Suprapubic skin (tissue), 4 donors: ENCODE results near the gene ATE1. TPM values are rescaled to one million over a fixed set of nuclear protein-coding genes. Genes with fewer than 3 reads are reported as not detected.

ENCODE experiments used
- DNase-seq, 2 donors: peaks; one replicate each; pipeline ENCODE4 v3.0.0-alpha.2; 2019; ENCODE audit warnings: low spot score in 2 of 2
- H3K27ac ChIP-seq: fragments of 200-600 bp; sonication (generic); one replicate; pipeline ENCODE4 v1.5.1; 2019
- H3K27me3 ChIP-seq: fragments of 200-600 bp; sonication (generic); one replicate; pipeline ENCODE4 v1.5.1; 2019
- H3K36me3 ChIP-seq: fragments of 200-600 bp; sonication (generic); one replicate; pipeline ENCODE4 v1.5.1; 2019
- H3K4me1 ChIP-seq: fragments of 200-600 bp; sonication (generic); one replicate; pipeline ENCODE4 v1.5.1; 2019
- H3K4me3 ChIP-seq: fragments of 200-600 bp; sonication (generic); one replicate; pipeline ENCODE4 v1.5.1; 2019; ENCODE audit warnings: mild to moderate bottlenecking
- H3K9me3 ChIP-seq: fragments of 200-600 bp; sonication (generic); one replicate; pipeline ENCODE4 v1.5.1; 2019
- EP300 ChIP-seq: sonication (generic); formaldehyde crosslinking; IDR thresholded peaks from one replicate; pipeline ENCODE4 v1.6.1; 2017; ENCODE audit warnings: antibody characterized with exemption
- POLR2A ChIP-seq, 2 donors: fragments of 450-650 bp; IDR thresholded peaks; one replicate each; pipeline ENCODE4 v1.6.1; 2017; ENCODE audit warnings: antibody characterized with exemption in 2 of 2, mild to moderate bottlenecking in 2 of 2, moderate library complexity in 2 of 2
- POLR2AphosphoS5 ChIP-seq, 3 donors: sonication (generic); formaldehyde crosslinking; IDR thresholded peaks; one replicate each; pipeline ENCODE4 v1.6.1; 2017; ENCODE audit warnings: antibody characterized with exemption in 3 of 3
- WGBS: methylation state at CpG from one replicate; pipeline ENCODE4 v1.1.5; 2018; 5-methylcytosine and 5-hydroxymethylcytosine counted together
- total RNA-seq, 4 donors: library from RNA; depleted of rRNA; stranded (reverse); fragments of >200 nt; gene quantifications; one replicate each; pipeline ENCODE4 v1.1.0, GENCODE V29; 2016
- TF ChIP-seq, protein P1 (sequence below), 2 donors: fragments of 200-600 bp in 1 of 2; fragments of 450-650 bp in 1 of 2; sonication (generic) in 1 of 2; IDR thresholded peaks; one replicate each; pipeline ENCODE4 v1.5.1; 2016 to 2019; ENCODE audit warnings: antibody characterized with exemption in 2 of 2, mild to moderate bottlenecking in 1 of 2, moderate library complexity in 1 of 2

ATE1 gene
- total RNA-seq, 4 donors from 2014 or later = 20.3 to 23.2 (median 21.7) TPM

DNA sequence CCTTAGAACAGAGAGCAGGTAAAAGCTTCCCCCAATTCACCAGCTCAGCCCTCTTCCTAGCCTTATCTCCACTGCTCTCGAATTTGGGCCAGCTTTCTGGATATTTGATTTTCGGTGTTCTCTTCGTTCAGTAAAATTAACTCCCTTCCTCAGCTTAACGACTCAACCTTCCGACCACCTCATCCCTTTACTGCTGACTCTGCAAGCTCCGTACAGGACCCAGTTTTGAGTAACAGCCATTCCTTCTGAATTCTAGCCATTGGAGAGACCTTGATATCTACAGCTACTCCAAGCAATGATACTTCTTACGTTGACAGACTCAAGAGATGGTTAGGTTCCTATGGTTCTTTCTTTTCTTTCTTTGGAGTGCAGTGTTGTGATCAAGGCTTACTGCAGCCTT, 65.8 kb downstream of the ATE1 start:
- no peaks in the 10 kb centered on the region for H3K4me1 ChIP-seq
- peaks cover 11% of the 10 kb centered on the region for H3K36me3 ChIP-seq
- H3K9me3 ChIP-seq = no peaks in the 10 kb centered on the region
- WGBS = 96% methylated on average over 7 of the region's 7 CpGs
- no peak for DNase-seq
- H3K27ac ChIP-seq = no peak overlapping the region
- no peaks in the 10 kb centered on the region for H3K27me3 ChIP-seq
- no peak overlapping the region for H3K4me3 ChIP-seq
- TF ChIP-seq EP300 (no peak), POLR2A (IDR thresholded peaks at IDR 0.05) (no peak), POLR2AphosphoS5 (IDR thresholded peaks at IDR 0.05) (no peak)
- TF ChIP-seq, protein P1, sequence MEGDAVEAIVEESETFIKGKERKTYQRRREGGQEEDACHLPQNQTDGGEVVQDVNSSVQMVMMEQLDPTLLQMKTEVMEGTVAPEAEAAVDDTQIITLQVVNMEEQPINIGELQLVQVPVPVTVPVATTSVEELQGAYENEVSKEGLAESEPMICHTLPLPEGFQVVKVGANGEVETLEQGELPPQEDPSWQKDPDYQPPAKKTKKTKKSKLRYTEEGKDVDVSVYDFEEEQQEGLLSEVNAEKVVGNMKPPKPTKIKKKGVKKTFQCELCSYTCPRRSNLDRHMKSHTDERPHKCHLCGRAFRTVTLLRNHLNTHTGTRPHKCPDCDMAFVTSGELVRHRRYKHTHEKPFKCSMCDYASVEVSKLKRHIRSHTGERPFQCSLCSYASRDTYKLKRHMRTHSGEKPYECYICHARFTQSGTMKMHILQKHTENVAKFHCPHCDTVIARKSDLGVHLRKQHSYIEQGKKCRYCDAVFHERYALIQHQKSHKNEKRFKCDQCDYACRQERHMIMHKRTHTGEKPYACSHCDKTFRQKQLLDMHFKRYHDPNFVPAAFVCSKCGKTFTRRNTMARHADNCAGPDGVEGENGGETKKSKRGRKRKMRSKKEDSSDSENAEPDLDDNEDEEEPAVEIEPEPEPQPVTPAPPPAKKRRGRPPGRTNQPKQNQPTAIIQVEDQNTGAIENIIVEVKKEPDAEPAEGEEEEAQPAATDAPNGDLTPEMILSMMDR (IDR thresholded peaks at IDR 0.05) = no peak

DNA sequence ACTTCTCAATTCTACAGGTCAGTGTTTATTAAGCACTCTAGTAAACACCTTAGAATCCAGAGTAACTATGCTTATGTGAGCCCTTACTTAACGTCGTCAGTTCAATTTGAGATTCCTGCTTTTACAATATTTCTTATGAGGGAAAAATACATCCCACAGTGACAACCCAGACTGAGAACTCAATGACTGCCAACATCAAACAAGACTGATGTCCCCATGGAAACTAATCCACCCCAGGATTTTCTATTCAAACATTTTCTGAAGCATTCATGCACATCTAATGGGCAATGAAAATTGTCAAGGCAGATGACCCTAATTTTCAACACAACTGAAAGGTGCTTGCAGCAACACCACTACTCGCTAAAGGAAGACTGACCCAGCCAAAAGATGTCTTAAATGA, 67.0 kb downstream of the ATE1 start:
- H3K36me3 ChIP-seq = peaks cover 12% of the 10 kb centered on the region

DNA sequence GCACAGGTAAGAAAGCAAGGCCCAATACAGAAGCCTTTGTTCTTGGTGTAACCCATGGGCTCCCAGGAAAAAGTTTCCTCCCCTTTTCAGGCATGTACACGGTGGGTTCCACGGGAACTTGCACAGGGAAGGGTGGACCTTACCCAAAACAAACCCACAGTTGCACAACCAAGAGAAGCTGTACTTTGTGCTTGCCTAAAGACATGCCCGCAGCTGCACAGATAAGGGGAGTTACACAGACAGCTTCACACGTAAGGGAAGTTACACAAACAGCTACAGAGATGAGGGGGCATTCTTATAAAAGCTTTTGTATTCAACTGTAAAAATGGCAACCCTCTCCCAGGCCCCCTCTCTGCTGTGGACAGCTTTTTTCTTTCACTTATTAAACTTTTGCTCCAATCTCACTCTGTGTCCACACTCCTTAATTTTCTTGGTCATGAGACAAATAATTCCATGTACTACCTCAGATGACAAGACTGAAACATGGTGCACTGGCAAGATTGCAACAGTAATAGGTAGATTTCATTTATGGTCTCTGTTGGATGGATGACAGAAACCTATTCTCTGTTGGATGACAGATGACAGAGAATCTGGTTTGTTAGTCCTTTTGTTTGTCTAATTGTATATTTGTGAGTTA, 72.9 kb downstream of the ATE1 start:
- H3K27me3 ChIP-seq = no peaks in the 10 kb centered on the region
- 93% methylated on average over 4 of the region's 4 CpGs for WGBS
- TF ChIP-seq POLR2AphosphoS5 (IDR thresholded peaks at IDR 0.05) (no peak), POLR2A (IDR thresholded peaks at IDR 0.05) (no peak), EP300 (no peak)
- TF ChIP-seq, protein P1 (IDR thresholded peaks at IDR 0.05) = no peak
- no peak for DNase-seq
- no peak overlapping the region for H3K4me3 ChIP-seq
- peaks cover 27% of the 10 kb centered on the region for H3K36me3 ChIP-seq
- no peak overlapping the region for H3K27ac ChIP-seq
- H3K4me1 ChIP-seq = no peaks in the 10 kb centered on the region
- no peaks in the 10 kb centered on the region for H3K9me3 ChIP-seq

More for the DNA sequence above, 67.0 kb downstream of the ATE1 start:
- Histone ChIP-seq H3K27me3 (no peaks in the 10 kb centered on the region), H3K4me1 (no peaks in the 10 kb centered on the region), H3K27ac (no peak overlapping the region), H3K9me3 (no peaks in the 10 kb centered on the region), H3K4me3 (no peak overlapping the region)
- no peak for TF ChIP-seq POLR2AphosphoS5 (IDR thresholded peaks at IDR 0.05)
- no peak for TF ChIP-seq POLR2A (IDR thresholded peaks at IDR 0.05)
- TF ChIP-seq, protein P1 (IDR thresholded peaks at IDR 0.05) = no peak
- TF ChIP-seq EP300 = no peak
- 87% methylated on average over 3 of the region's 3 CpGs for WGBS
- DNase-seq = no peak

DNA sequence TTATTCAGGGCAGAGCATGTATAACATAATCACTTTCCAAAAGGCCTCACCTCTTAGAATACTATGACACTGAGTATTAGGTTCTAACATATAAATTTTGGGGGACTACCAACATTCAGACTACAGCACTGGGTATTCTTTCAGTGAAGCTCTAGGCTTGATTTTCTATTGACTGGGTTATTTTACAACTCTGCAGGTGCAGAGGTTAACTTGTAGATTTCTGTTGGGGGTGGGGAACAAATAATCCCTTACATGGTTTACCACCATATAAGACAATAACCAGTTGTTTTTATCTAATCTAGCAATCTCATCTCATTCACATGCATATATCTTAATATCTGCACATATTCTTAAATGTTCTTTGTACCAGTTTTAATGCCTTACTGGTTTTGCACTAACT, 73.9 kb downstream of the ATE1 start:
- TF ChIP-seq POLR2AphosphoS5 (IDR thresholded peaks at IDR 0.05) (no peak), POLR2A (IDR thresholded peaks at IDR 0.05) (no peak), EP300 (no peak)
- TF ChIP-seq, protein P1 (IDR thresholded peaks at IDR 0.05) = no peak
- Histone ChIP-seq H3K36me3 (peaks cover 27% of the 10 kb centered on the region), H3K4me3 (no peak overlapping the region)

DNA sequence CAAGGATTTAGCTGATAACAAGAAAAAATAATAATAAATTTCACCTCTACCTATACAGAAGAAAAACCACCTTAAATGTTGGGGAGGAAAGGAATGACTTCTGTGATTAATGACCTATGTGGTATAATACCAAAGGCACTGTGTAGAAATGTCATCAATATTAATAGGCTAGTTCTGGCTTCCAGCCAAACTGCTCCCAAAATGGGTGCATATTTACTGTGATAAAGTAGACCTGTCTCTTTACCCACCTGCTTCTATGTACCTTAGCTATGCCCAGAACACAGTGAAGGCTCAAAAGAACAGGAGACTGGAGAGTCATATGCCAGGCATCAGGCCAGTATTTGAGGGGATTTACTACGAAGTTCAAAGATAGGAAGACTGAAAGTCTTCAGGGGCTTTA, 76.0 kb downstream of the ATE1 start:
- WGBS = 86% methylated on average over 1 of the region's 1 CpG
- peaks cover 19% of the 10 kb centered on the region for H3K36me3 ChIP-seq

More for the DNA sequence above, 73.9 kb downstream of the ATE1 start:
- Histone ChIP-seq H3K9me3 (no peaks in the 10 kb centered on the region), H3K27ac (no peak overlapping the region), H3K27me3 (no peaks in the 10 kb centered on the region), H3K4me1 (no peaks in the 10 kb centered on the region)
- no peak for DNase-seq

More for the DNA sequence above, 76.0 kb downstream of the ATE1 start:
- no peaks in the 10 kb centered on the region for H3K4me1 ChIP-seq
- no peak for DNase-seq
- no peak for TF ChIP-seq EP300
- no peak for TF ChIP-seq POLR2AphosphoS5 (IDR thresholded peaks at IDR 0.05)
- no peak for TF ChIP-seq POLR2A (IDR thresholded peaks at IDR 0.05)
- TF ChIP-seq, protein P1 (IDR thresholded peaks at IDR 0.05) = no peak
- no peak overlapping the region for H3K4me3 ChIP-seq
- H3K27ac ChIP-seq = no peak overlapping the region
- H3K27me3 ChIP-seq = no peaks in the 10 kb centered on the region
- no peaks in the 10 kb centered on the region for H3K9me3 ChIP-seq
